K562 treated with DMSO at 1 percent for 24 hours (cell line): ENCODE measurements around the gene FAM13A. TPM values are rescaled to one million over a fixed set of nuclear protein-coding genes. Genes with fewer than 3 reads are reported as not detected.

Experiments used
- total RNA-seq: library from RNA; unstranded; fragments of 300-600 nt; gene quantifications from 2 replicates; pipeline ENCODE4 v1.2.3, GENCODE V29; 2022; ENCODE audit warnings: low read depth; ENCODE audit not compliant: insufficient read depth

Gene FAM13A
- total RNA-seq = 6.3 and 7.0 TPM in 2 replicates

GRCh38 chr4:89056953-89057398 is at the start of gene FAM13A:
TSS of gene FAM13A (minus strand) at chr4:89057185. CDS start at chr4:89056964, 221 bp downstream.

DNA sequence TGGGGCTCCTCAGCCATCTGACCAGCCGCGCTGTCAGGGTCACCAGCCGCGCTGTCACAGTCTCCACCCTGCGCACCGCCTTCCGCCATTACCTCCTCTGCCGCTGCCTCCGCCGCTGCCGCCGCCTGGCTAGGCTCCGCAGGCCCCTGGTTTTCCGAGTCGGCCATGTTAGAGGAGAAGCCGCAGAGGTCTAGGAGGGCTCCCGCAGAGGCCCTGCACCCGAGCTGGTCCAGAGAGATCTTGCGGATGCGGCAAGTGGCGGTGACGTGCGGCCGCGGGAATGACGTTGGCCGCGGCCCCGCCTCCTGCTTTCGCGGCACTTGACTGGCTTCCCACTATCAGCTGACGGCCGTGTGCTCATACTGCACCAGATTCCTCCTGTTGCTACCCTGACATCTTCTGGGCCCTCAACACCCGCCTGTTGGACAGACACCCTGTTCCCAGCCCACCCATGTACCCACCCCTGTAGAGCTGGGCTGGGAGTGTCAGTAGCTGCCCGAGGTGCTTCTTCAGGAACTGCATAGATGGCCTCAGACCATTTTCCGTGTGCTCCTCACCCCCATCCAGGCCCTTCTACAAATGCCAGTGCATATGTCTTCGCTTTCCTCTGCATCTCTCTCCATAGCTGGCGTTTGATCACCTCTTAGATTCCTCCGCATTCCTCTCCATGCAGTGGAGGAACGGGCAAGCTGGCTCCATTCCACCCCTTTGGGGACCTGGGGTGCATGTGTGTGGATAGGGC is 359.2 kb downstream of the FAM13A start, which contains the start of gene NAP1L5:
Gene NAP1L5 (minus strand): TSS at position 242 of the 742 bp plus-strand sequence. CDS start 75 bp downstream, at position 167.

Other genes with a start within 250 kb of the FAM13A start
- 8.9 and 9.2 TPM in 2 replicates for gene TIGD2, start 54.3 kb upstream of the FAM13A start, total RNA-seq